ENCODE results near the gene MEFV. TPM values are rescaled to one million over a fixed set of nuclear protein-coding genes. Genes with fewer than 3 reads are reported as not detected.

MEFV gene
- total RNA-seq, 1 donor from 2014 or later, result 0.49 TPM

DNA sequence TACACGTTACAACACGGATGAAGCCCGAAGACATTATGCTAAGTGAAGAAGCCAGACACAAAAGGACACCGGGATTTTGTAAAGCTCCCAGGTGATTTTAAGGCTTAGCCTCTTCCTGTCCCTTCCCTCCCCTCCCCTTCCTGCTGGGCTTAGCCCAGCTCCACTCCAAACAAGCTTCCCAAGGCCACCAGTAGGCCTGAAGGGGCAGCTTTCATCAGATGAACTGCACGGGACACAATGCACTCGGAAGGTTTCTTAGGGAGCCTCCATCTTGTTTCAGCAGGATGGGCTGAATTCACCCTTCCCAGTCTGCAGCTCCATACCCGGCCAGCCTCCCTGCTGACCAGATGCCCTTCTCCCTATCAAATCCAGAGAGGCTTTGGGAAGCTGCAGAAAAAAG is 10.4 kb downstream of the MEFV start:
- Histone ChIP-seq H3K4me1 (no peaks in the 10 kb centered on the region), H3K4me3 (no peak overlapping the region), H3K36me3 (no peaks in the 10 kb centered on the region), H3K27ac (replicated peaks) (no peak overlapping the region), H3K9me3 (replicated peaks) (no peaks in the 10 kb centered on the region), H3K27me3 (ENCODE audit: low read depth) (peaks cover 47% of the 10 kb centered on the region)
- TF ChIP-seq, protein P1, sequence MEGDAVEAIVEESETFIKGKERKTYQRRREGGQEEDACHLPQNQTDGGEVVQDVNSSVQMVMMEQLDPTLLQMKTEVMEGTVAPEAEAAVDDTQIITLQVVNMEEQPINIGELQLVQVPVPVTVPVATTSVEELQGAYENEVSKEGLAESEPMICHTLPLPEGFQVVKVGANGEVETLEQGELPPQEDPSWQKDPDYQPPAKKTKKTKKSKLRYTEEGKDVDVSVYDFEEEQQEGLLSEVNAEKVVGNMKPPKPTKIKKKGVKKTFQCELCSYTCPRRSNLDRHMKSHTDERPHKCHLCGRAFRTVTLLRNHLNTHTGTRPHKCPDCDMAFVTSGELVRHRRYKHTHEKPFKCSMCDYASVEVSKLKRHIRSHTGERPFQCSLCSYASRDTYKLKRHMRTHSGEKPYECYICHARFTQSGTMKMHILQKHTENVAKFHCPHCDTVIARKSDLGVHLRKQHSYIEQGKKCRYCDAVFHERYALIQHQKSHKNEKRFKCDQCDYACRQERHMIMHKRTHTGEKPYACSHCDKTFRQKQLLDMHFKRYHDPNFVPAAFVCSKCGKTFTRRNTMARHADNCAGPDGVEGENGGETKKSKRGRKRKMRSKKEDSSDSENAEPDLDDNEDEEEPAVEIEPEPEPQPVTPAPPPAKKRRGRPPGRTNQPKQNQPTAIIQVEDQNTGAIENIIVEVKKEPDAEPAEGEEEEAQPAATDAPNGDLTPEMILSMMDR (IDR thresholded peaks at IDR 0.05; ENCODE audit: borderline replicate concordance), result no peak
- intact Hi-C loops (cut with micrococcal nuclease), result no loop called here
- DNase-seq, result no peak

DNA sequence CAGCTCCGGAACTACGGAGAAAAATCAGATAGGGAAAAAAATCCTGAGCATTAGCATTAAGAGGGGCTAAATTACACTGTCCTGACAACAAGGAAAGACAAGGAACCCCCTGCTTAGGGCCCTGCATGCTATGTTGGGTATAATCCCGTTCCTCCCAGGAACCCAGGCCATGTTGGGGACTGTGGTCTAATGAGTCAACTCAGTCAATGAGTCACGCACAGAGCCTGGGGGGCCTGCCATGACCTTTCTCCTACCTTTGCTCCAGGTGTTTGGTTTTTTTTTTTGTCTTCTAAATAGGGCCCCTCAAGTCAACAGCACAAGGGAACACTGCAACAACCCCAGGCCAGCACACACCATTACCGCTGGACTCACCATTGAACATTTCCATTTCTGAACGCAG is 12.6 kb downstream of the MEFV start:
- TF ChIP-seq, protein P1 (IDR thresholded peaks at IDR 0.05; ENCODE audit: borderline replicate concordance), result no peak
- Histone ChIP-seq H3K4me1 (no peaks in the 10 kb centered on the region), H3K27ac (replicated peaks) (no peak overlapping the region), H3K4me3 (no peak overlapping the region), H3K27me3 (ENCODE audit: low read depth) (peaks cover 39% of the 10 kb centered on the region), H3K9me3 (replicated peaks) (no peaks in the 10 kb centered on the region), H3K36me3 (no peaks in the 10 kb centered on the region)
- DNase-seq, result no peak
- intact Hi-C loops (cut with micrococcal nuclease), result no loop called here

DNA sequence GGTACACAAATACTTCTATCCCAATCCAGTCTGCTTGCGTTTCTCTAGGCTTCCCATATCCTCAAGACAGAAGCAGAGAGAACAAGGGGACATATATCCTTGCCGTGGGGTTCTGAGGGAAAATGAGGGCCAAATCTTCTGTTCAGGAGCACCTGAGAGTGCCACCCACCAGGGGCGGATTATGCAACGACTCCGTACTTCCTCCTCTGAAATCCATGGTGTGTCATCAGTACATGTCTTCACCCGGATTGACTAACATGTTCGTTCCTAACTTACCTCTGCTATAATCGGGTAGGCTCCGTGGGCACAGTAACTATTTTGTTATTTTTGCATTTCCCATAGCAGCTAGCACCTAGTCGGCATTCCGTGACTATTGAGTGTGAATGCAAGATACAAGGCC is 13.7 kb downstream of the MEFV start:
- Histone ChIP-seq H3K9me3 (replicated peaks) (no peaks in the 10 kb centered on the region), H3K27me3 (ENCODE audit: low read depth) (peaks cover 32% of the 10 kb centered on the region), H3K36me3 (no peaks in the 10 kb centered on the region), H3K27ac (replicated peaks) (no peak overlapping the region), H3K4me1 (no peaks in the 10 kb centered on the region), H3K4me3 (no peak overlapping the region)
- TF ChIP-seq, protein P1 (IDR thresholded peaks at IDR 0.05; ENCODE audit: borderline replicate concordance), result no peak
- intact Hi-C loops (cut with micrococcal nuclease), result no loop called here
- no peak for DNase-seq

DNA sequence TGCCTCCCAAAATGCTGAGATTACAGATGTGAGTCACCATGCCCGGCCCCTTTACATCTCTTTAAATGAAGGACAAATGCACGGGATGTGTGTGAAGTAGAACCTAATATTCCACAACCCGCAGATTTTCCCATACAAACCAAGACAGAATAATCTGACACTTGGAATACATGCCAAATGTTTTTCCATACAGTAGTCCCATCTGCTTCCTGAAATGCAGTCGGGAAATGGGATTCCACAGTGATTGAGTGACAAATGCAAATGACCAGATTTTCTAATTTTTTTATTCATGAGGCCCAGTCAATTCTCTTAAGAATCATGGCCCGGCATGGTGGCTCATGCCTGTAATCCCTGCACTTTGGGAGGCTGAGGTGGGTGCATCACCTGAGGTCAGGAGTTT is 14.7 kb downstream of the MEFV start:
- DNase-seq, result no peak
- H3K27ac ChIP-seq (replicated peaks), result no peak overlapping the region
- H3K4me3 ChIP-seq, result no peak overlapping the region
- peaks cover 25% of the 10 kb centered on the region for H3K27me3 ChIP-seq (ENCODE audit: low read depth)
- H3K36me3 ChIP-seq, result no peaks in the 10 kb centered on the region
- H3K4me1 ChIP-seq, result no peaks in the 10 kb centered on the region
- intact Hi-C loops (cut with micrococcal nuclease), result no loop called here
- no peaks in the 10 kb centered on the region for H3K9me3 ChIP-seq (replicated peaks)
- TF ChIP-seq, protein P1 (IDR thresholded peaks at IDR 0.05; ENCODE audit: borderline replicate concordance), result no peak

DNA sequence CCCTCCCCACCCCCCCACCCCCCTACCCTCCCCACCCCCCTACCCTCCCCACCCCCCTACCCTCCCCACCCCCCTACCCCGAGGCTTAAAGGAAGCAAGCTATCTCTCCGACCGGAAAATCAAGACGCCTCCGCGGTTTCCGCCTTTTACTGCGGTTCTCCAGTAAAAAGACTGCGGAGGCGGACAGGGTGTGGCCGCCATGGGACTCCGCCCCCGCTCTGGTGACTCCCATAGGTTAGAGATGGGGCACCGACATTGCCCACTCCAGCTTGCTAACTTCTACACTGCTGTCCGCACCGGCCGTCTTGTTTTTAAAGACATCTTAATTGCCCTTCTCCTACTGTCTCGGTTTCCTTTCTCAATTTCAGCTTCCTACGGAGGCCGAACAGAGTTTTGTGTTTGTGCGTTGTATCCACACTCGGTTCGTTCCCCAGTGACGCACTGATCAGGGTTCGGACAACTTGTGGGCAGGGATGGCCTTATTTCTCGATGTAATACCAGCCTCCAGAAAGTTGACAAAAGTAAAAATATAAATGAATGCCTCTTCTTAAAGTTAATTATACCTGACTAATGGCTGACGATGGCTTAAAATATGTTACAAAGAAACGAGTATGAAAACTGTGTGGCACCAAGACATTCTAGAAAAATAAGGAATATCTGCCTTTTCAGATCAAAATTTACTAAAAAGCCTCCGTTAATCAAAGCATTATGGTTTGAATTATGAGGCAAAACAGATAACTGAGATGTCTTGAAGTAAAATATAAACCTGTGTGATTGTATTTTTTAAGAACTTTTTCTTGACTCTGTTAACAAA is 20.4 kb downstream of the MEFV start:
- Histone ChIP-seq H3K27ac (replicated peaks) (no peak overlapping the region), H3K4me3 (no peak overlapping the region), H3K9me3 (replicated peaks) (peaks cover 14% of the 10 kb centered on the region), H3K4me1 (peaks cover 27% of the 10 kb centered on the region), H3K36me3 (peaks cover 23% of the 10 kb centered on the region), H3K27me3 (ENCODE audit: low read depth) (no peaks in the 10 kb centered on the region)
- TF ChIP-seq, protein P1 (IDR thresholded peaks at IDR 0.05; ENCODE audit: borderline replicate concordance), result no peak
- intact Hi-C loops (cut with micrococcal nuclease), result no loop called here
- DNase-seq, result peak; percentile 25
